ENCODE measurements around the gene CAPZB.

- TF ChIP-seq CTCF (conservative IDR thresholded peaks at IDR 0.05 in 1 of 2, IDR thresholded peaks at IDR 0.05 in 1 of 2; ENCODE audit: extremely low read depth in 1 of 2, insufficient read depth in 1 of 2, low read depth in 1 of 2, low read length in 2 of 2) (no peak), EZH2 (IDR thresholded peaks at IDR 0.05; ENCODE audit: borderline replicate concordance, low read length) (no peak)
These were observed 48.9 kb upstream of the CAPZB start for GRCh38 chr1:19534281-19534680.

Measured in mammary epithelial cell (primary cell).